GM18507 (cell line): ENCODE data around the gene CFAP74.

Experiments
- DNase-seq: peaks from one replicate; pipeline ENCODE4 v3.0.0; 2011; ENCODE audit warnings: low read depth; ENCODE audit not compliant: insufficient read length; ENCODE audit errors: extremely low spot score
- FAIRE-seq: peaks from 2 replicates; lab custom pipeline; 2011; peaks lifted over from hg19 to GRCh38; lab: Jason Lieb, UNC

The CFAP74 gene

DNA sequence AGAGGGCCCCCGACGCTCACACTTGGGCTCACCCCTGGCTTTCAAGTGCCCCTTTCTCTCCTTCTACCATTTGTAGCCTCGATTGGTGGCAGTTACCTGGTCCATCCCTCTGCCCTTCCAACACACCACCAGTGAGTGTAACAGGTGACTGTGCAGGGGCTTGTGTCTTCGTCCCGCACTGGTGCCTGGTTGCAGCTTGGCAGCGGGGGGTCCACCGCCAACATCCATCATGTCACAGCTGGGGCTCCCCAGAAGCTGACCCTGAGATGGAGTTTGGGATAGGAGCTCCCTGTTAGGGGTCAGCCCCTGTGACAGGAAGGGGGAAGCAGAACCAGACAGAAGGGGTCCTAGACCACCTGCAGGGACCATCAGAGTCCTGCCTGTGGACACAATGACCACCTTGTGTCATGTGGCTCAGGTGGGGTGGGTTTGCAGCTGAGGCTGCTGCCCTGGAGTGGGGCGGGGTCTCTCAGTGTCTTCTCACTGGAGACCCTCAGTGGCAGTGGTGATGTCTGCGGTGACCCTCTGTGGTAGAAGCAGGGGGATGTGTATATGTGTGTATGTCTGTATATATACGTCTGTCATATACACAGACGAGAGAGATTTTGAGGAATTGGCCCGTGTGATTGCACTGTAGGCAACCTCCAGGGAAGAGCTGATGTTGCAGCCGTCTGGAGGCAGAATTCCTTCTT is 92.1 kb downstream of the CFAP74 start:
- DNase-seq (no peak), FAIRE-seq (no peak)

DNA sequence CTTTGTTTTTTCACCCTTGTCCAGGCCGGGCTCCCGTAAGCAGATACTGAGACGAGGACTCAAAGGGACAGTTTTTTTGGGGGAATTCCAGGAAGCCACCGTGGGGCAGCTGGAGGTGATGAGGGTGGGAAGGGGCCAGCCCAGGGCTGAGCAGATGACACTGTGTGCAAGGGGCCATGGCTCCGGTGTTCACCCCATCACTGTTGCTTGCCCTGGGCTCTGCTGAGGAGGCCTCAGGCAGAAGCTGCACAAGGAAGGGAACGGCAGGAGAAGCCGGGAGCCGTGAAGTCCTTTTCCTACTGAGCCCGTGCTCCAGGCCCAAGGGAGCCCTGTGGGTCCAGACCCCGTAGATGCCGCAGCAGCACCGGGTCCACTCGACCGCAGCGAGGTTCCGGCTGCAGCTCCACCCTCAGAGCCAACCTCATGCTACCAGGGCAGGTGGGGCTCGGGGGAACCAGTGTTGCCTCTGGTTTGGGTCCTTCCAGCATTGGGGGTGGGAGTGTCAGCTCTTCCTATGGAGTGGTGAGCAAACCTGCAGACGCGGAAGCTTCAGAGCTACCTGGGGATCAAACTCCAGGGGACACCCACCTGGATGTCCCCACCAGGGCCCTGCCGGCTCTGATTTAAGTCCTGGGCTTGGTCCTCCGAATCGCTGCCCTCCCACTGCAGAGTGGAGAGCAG is 92.8 kb downstream of the CFAP74 start:
- FAIRE-seq = no peak
- no peak for DNase-seq

DNA sequence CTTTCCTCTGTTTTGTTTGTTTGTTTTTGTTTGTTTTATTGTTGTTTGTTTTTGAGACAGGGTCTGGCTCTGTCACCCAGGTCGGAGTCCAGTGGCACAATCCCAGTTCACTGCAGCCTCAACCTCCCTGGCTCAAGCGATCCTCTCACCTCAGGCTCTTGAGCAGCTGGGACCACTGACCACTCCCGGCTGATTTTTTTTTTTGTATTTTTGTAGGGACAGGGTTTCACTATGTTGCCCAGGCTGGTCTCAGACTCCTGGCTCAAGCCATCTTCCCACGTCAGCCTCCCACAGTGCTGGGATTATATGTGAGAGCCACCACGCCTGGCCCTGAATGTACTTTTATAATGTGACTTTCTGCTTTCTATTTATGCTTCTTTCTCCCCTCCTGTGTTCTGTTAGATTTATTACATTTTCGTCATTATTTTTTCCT is 93.5 kb downstream of the CFAP74 start:
- DNase-seq (no peak), FAIRE-seq (no peak)

DNA sequence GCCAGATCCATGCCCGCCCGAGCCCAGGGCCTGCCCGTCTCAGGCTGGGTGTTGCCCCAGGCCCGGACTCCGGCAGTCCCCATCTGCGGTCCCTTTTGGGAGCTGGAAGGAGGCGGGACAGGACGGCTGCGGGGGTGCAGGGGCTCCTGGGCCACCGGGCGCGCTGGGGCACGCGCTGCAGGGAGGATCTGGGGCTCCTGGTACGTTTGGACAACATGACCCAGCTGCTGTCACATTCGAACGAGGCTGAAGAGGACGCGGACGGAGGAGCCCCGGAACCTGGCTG is 95.1 kb downstream of the CFAP74 start:
- FAIRE-seq (peak; percentile 50), DNase-seq (no peak)

DNA sequence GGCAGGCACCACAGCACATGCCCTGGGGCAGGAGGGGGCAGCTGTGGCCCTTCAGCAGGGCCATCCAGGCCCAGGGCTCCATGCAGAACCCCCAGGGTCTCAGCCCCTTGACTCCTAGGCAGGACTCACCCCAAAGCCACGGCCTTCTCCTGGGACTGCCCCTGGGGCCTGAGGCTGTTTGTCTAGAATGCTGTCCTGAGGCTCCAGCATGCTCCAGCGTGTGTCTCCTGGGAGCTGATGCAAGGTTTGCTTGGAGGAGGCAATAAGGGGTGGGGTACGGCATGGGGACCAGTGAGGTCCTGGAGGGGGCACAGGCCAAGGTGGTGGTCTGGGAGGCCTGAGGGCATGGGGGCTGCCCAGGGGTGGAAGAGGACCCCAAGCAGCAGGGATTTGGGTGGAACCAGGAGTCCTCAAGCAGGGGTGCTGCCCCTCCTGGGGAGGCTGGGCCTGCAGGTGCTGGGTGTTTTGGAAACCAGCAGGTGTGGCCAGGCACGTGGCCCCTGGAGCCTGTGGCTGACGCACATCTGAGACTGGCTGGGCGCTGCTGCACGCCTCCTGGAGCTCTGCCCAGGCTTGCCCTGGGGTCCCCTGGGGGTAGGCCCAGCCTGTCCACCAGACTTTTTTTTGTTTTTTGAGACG is 96.4 kb downstream of the CFAP74 start:
- FAIRE-seq = no peak
- no peak for DNase-seq

DNA sequence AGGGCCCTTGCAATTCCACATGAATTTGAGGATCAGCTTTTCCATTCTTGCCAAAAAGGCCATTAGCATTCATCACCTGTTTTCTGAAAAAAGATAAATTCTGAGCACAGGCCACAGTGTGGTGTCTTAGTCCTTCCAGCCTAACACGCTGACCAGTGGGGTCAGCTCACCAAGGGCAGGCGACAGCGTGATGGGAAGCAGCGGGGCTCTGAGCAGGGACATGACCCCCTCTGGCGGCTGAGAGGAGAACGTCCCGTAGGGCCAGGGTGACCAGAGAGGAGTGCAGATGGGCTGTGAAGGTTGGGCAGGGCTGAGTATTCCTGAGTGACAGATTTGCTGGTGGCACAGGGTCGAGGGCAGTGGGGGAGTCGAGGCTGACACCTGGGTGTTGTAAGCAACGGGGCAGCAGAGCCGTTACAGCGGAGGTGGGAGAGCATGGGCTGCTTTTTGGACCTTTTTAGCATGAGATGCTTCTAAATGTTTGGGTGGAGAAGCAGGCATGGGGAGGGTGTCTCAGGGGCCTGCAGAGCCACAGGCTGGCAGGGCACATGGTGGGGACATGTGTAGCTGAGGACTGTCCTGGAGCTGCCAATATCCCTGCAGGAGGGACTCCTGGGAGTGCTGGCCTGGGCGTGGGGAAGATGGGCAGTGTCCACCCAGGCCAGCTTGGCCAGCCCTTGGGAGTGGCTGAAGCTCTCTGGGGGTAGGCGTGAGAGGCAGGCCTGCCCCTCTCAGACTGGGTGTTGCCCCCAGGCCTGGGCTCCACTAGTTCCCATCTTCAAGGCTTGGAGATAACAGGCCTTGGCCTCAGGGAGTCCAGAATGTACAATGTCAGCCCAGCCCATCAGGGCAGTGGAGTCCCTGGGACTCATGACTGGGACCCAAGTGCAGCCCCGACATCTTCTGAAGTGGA is 97.1 kb downstream of the CFAP74 start:
- DNase-seq = peak; percentile 51
- peak; percentile 92 for FAIRE-seq

DNA sequence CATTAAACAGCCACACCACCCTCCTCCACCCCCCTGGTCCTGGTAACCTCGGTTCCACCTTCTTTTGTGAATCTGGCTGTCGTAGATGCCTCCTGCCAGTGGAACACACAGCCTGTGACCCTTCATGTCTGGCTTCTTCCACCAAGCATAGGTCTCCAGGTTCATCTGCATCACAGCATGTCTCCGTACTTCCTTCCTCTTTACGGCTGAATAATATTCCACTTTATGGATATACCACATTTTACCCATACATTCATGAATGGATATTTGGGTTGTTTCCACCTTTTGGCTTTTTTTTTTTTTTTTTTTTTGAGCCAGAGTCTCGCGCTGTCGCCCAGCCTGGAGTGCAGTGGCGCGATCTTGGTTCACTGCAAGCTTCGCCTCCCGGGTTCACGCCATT is 100.4 kb downstream of the CFAP74 start:
- no peak for DNase-seq
- FAIRE-seq = no peak

DNA sequence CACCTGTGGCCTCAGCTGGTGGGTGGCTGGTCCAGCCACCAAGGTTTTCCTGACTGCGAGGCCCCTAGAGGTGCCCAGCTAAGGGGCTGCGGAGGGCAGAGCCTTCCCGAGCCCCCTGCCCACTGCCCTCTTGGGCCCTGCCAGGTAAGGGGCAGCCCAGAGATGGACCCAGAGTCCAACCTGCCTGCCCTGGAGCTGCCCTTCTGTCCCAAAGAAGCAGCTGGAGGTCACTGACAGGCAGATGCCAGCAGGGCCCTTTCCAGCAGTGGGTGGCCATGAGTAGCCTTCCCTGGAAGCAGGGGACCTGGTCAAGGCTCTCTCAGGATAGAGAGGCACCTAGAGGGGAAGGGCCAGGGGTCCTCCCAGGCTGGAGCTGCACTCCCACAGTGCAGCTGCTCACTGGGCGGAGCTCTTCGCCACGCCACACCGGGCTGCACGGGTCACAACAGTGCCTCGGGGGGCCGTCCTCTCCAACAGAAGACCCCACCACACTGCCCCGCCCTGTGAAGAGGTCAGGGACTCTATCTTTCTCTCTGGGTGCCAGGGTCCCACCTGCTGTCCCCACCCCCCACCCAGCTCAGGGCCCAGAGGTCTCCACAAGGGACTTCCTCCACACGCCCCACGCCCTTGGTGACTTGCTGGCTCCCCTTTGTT is 101.8 kb downstream of the CFAP74 start:
- FAIRE-seq = no peak
- DNase-seq = no peak

DNA sequence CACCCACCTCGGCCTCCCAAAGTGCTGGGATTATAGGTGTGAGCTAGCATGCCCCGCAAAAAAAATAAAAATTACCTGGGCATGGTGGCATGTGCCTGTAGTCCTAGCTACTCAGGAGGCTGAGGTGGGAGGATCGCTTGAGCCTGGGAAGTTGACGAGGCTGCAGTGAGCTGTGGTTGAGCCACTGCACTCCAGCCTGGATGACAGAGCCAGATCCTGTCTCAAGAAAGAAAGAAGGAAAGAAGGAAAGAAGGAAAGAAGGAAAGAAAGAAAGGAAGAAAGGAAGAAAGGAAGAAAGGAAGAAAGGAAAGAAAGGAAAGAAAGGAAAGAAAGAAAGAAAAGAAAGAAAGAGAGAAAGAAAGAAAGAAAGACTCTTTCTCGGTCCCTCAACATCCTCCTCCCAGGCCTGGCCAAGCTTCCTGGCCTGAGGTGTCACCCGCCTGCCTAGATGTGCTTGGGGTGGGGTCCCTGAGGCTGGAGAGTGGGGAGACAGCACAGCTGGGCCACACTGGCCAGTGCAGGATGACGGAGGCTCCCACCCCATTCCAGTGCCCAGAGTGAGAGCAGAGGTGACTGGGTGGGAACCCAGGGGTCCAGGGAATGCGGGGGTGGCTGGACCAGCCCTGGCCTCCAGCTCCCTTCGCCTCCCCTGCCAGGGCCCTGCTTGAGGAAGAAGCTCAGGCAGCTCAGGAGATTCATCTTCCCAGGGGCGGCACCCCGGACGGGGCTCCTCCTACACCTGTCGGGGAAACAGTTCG is 102.5 kb downstream of the CFAP74 start:
- FAIRE-seq (no peak), DNase-seq (no peak)

DNA sequence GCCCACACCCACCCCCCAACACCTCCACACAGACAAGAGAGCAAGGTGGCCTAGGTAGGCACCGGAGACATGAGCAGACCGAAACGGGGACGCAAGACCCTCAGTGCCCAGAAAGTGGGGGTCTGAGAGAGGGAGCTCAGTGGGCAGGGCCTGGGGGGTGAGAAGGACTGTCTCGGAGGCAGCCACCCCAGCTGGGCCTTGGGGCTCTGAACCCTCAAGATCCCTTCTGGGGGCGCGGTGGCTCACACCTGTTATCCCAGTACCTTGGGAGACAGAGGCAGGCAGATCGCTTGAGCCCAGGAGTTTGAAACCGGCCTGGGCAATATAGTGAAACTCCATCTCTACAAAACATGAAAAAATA is 103.6 kb downstream of the CFAP74 start:
- FAIRE-seq = no peak
- DNase-seq = no peak

DNA sequence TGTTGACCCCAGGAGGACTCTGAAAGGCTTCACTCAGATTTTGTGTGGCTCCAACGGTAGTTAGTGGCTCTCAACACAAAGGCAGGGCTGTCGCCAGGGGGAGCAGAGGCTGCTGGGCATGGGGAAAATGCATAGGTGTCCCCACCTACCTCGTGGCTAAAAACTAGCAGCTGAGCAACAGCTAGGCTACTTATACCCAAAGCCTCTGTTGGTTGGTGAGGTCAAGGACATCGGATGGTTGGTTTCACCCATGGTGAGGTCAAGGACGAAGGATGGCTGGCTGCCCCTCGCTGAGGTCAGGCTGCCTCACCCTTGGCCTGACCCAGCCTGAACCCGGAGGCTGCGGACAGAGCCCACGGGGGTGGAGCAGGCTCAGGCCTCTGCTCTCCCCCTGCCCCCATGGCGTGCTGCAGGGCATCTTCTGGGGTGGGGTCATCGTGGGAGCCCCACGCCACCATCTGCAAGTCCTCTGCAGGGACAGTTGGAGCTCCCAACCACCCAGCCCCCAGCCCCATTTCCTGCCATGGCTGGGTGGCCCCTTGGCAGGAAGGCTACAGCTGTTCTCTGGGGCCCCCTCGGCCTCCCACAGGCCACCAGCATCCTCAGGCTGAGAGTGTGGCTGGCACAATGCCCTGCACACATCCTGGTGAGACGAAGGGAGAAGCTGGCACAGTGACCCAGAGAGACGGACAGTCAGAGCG is 104.2 kb downstream of the CFAP74 start:
- no peak for FAIRE-seq
- DNase-seq = no peak

DNA sequence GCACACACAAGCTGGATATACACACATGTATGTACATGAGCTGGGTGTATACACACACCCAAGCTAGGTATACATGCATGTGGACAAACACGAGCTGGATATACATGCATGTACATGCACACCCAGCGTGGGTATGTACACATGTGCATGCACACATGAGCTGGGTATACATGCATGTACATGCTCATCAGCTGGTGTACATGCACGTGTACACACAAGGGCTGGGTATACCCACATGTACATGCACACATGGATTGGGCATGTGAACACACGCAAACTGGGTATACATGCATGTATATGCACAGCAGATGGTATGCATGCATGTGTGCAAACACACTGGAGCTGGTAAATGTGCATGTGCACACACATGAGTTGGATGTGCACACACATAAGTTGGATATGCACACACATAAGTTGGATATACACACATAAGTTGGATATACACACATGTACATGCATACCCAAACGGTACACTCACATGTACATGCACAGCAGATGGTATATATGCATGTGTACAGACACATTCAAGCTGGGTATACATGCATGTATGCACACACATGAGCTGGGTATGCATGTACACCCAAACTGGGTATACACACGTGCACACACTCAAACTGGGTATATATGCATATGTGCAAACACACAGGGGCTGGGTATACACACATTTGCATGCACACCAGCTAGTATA is 105.2 kb downstream of the CFAP74 start:
- FAIRE-seq (no peak), DNase-seq (no peak)

DNA sequence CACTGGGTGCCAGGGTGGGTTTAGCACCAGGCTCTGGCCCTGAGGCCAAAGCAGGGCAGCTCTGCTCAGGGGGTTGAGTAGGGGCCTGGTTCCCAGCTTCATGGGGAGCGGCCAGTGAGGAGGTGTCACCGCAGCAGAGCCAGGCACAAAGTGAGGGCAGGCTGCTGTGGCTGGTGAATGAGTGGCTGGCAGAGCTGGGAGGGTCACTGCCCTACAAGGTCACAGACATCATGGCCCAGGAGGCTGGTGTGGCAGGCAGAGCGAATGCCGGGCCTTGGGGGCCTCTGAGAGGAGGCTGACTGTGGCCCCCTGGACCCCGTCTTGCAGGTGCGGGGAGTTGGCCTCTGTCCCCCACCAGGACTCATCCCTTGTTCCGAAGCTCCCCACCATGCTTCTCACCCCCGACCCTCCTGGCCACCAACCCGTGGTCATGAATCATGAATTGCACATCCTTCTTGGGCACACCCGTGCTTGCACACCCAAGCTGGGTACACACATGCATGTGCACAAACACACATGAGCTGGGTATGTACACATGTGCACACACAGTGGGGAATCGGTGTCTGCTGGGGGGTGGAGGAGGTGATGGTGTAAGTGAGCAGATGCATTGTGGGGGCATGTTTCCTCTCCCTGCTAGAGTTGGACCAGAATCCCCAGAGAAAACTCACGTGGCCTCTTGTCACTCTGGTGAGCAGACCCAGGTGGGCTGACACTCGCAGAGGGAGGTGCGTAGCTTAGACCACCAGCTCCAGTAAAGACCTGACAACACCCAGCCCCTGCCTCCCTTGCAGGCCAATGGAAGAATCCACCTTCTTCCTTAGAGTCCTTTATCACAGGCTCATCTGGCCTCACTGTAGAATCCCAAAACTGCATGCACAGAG is 107.9 kb downstream of the CFAP74 start:
- DNase-seq (no peak), FAIRE-seq (no peak)

DNA sequence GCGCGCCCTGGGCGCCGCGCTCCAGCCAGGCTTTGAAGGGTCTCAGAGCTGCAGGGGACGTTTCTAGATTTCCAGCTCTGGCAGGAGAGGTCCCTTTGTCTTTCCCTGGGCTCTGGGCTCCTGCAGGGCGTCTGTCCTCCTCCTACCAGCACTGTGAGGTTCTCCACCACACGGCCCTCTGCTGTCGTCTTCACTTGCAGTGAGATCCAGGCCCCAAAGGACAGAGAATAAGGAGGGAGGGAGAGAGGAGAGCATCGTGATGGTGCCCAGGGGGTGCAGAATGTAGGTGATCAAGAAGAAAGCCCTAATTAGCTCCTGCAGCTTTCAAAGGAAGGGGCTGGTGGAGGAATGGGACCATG is 108.5 kb downstream of the CFAP74 start:
- FAIRE-seq (no peak), DNase-seq (no peak)

DNA sequence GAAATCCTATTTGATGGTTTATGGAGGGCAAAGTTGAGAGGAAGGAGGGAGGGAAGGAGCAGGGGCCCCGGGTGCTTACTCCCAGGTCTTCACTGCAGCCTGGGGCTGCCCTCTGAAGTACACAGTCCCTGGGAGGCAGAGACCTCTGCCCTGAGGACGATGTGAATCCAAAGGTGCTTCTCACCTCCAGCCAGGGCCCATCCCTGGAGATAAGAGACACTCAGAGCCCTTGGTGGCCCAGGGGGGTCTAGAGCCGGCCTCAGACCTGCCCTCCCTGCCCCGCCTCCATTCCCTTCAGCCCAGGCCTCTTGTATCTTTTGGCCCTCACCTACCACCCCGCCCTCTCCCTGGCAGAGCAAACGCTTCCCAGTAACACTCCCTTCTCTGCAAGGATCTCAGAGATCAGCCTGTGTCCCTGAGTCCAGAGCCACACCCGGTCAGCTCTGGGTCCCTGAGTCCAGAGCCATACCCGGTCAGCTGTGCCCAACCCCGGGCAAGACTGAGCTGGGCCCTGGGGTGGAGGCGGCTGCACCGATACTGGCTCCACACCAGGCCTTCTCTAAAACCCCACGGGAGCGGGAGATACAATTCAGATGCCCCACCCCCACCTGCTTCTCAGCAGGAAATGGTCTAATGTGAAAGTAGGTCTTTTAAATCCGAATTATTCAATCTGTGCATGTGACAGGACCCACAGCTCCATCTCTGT is 109.1 kb downstream of the CFAP74 start:
- no peak for FAIRE-seq
- DNase-seq = no peak

DNA sequence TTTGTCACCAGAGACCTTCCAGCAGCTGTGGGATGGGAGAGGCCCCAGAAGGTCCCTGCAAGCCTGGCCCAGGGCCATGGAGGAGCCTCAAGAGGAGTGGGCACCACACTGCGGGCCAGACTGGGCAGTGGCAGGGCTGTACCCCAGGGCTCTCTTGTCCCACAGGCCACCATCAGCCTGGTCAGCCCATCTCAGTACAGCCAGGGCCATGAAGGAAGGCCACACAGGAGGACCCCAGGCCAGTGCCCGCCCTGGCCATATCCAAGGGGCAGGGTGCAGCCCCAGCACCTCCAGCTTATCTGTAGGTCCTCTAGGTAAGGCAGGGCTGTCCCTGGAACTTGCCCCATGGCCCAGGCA is 109.6 kb downstream of the CFAP74 start:
- no peak for FAIRE-seq
- DNase-seq = no peak
